ENCODE measurements around the gene CEP152.

- TF ChIP-seq CBX3 (IDR thresholded peaks at IDR 0.05; ENCODE audit: borderline replicate concordance in 1 of 2, low read length in 2 of 2) = no peak
- no peak for TF ChIP-seq SMC3 (conservative IDR thresholded peaks at IDR 0.05; ENCODE audit: insufficient read depth, low read depth, low read length)
- TF ChIP-seq ZNF12 (CRISPR knock-in tag; IDR thresholded peaks at IDR 0.05) = no peak
- no peak for TF ChIP-seq ZNF274 (IDR thresholded peaks at IDR 0.05; ENCODE audit: borderline replicate concordance, low read depth, low read length)
- no peak for TF ChIP-seq JUNB (CRISPR knock-in tag; conservative IDR thresholded peaks at IDR 0.05)
- no peak for TF ChIP-seq ZNF830 (CRISPR knock-in tag; IDR thresholded peaks at IDR 0.05)
- no peak for TF ChIP-seq MAX (CRISPR knock-in tag; IDR thresholded peaks at IDR 0.05)
- TF ChIP-seq POLR2A (conservative IDR thresholded peaks at IDR 0.05) = no peak
- no peak for TF ChIP-seq SNAPC5 (CRISPR knock-in tag; IDR thresholded peaks at IDR 0.05)
- TF ChIP-seq ETS1 (conservative IDR thresholded peaks at IDR 0.05; ENCODE audit: control insufficient read depth, low read depth, low read length) = no peak
- TF ChIP-seq ZKSCAN1 (IDR thresholded peaks at IDR 0.05; ENCODE audit: low read depth, low read length) = no peak
- no peak for TF ChIP-seq TAF1 (IDR thresholded peaks at IDR 0.05; ENCODE audit: control insufficient read depth, extremely low read depth, insufficient read depth, low read length, severe bottlenecking)
- no peak for TF ChIP-seq ATF3 (IDR thresholded peaks at IDR 0.05)
- TF ChIP-seq ATF3 (CRISPR knock-in tag; conservative IDR thresholded peaks at IDR 0.05) = no peak
Measured at GRCh38 chr15:48805591-48805990, 5.3 kb downstream of the CEP152 start.
